CD8-positive, alpha-beta memory T cell (primary cell): ENCODE results near the gene MLH3. TPM values are rescaled to one million over a fixed set of nuclear protein-coding genes. Genes with fewer than 3 reads are reported as not detected.
A peak's percentile ranks its signal among the peaks of the same experiment; 100 is the strongest.

ENCODE experiments used
- CTCF ChIA-PET: fragments of 350-600 bp; sonication (Branson Sonifier 250); formaldehyde crosslinking; loops from one replicate; lab custom pipeline; 2021; ENCODE audit warnings: antibody characterized with exemption; lab: Charles Lee
- POLR2A ChIA-PET: fragments of 350-600 bp; sonication (Branson Sonifier 250); formaldehyde crosslinking; loops from one replicate; lab custom pipeline; 2021; ENCODE audit warnings: antibody characterized with exemption; lab: Charles Lee
- DNase-seq, 5 donors: peaks; one replicate each; pipeline versions ENCODE4 v3.0.0 to v3.0.0-alpha.2; 2020 to 2022; ENCODE audit warnings: mixed read lengths in 1 of 5
- H3K27ac ChIP-seq: one replicate; pipeline ENCODE4 v1.7.0; 2013; ENCODE audit warnings: low read depth, mild to moderate bottlenecking, low read length, moderate library complexity
- H3K27me3 ChIP-seq: 2 replicates; pipeline ENCODE4 v1.7.0; 2013; ENCODE audit warnings: low read length, mild to moderate bottlenecking; ENCODE audit not compliant: insufficient read depth, poor library complexity, severe bottlenecking
- H3K36me3 ChIP-seq: 2 replicates; pipeline ENCODE4 v1.7.0; 2013; ENCODE audit warnings: mild to moderate bottlenecking, low read length, moderate library complexity; ENCODE audit not compliant: insufficient read depth
- H3K4me1 ChIP-seq: 2 replicates; pipeline ENCODE4 v1.7.0; 2013; ENCODE audit warnings: mild to moderate bottlenecking, low read length, moderate library complexity; ENCODE audit not compliant: insufficient read depth
- H3K4me3 ChIP-seq: 2 replicates; pipeline ENCODE4 v1.7.0; 2013; ENCODE audit warnings: mild to moderate bottlenecking, low read length
- H3K9me3 ChIP-seq: 2 replicates; pipeline ENCODE4 v1.7.0; 2013; ENCODE audit warnings: mild to moderate bottlenecking, low read length
- H3K27ac Mint-ChIP-seq, 8 donors: one replicate each; pipeline ENCODE4 v1.8.0; 2020 to 2021; ENCODE audit warnings: mixed read lengths in 8 of 8, mild to moderate bottlenecking in 6 of 8, inconsistent platforms in 3 of 8, moderate library complexity in 3 of 8
- H3K27me3 Mint-ChIP-seq, 2 donors: one replicate each; pipeline ENCODE4 v1.8.0; 2020 to 2021; ENCODE audit warnings: mixed read lengths in 2 of 2, mild to moderate bottlenecking in 1 of 2, moderate library complexity in 1 of 2
- H3K36me3 Mint-ChIP-seq, 3 donors: one replicate each; pipeline ENCODE4 v1.8.0; 2020 to 2021; ENCODE audit warnings: mixed read lengths in 3 of 3, inconsistent platforms in 1 of 3, mild to moderate bottlenecking in 1 of 3
- H3K4me1 Mint-ChIP-seq, 3 donors: one replicate each; pipeline ENCODE4 v1.8.0; 2020 to 2021; ENCODE audit warnings: mixed read lengths in 3 of 3, inconsistent platforms in 1 of 3, mild to moderate bottlenecking in 1 of 3
- H3K4me3 Mint-ChIP-seq, 7 donors: one replicate each; pipeline ENCODE4 v1.8.0; 2020 to 2021; ENCODE audit warnings: mixed read lengths in 7 of 7, mild to moderate bottlenecking in 6 of 7, moderate library complexity in 4 of 7, inconsistent platforms in 2 of 7
- H3K9me3 Mint-ChIP-seq, 5 donors: one replicate each; pipeline ENCODE4 v1.8.0; 2020 to 2022; ENCODE audit warnings: mixed read lengths in 5 of 5, mild to moderate bottlenecking in 3 of 5, moderate library complexity in 2 of 5, inconsistent platforms in 1 of 5
- polyA plus RNA-seq: library from polyadenylated mRNA; unstranded; fragments of 300-500 nt; fragmentation: Illumina TruSeq; gene quantifications from one replicate; pipeline ENCODE4 v1.2.3, GENCODE V29; 2021
- total RNA-seq, 2 experiments: library from RNA; stranded (reverse); gene quantifications; one replicate each; pipeline ENCODE4 v1.2.3, GENCODE V29; 2021

MLH3 gene
- total and polyA plus RNA-seq, 3 experiments from 2014 or later = 10.4 to 16.7 (median 16.2) TPM

DNA sequence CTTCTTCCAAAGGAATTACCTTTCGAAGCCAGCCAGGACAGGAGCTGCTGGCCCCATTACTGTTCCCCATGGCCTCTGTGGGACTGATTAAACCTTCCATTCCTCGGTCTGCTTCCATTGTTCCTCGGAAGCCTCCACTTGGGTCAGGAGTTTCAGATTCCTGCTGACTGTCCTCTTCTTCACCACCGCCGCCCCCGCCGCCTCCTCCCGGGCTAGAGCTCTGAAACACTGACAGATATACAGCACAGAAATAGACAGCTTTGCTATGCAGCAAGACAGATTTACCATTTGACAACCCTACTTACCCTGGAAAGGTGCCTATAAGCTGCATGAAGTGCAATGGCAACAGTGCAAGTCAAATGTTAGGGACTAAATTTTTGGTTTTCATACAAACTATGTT, 40.0 kb upstream of the MLH3 start:
- Mint-ChIP-seq H3K9me3 (no peaks in the 10 kb centered on the region), H3K4me1 (no peaks in the 10 kb centered on the region), H3K27me3 (no peaks in the 10 kb centered on the region), H3K27ac (peak overlapping the region in 1 of 8 donors; percentile 7), H3K4me3 (no peak overlapping the region), H3K36me3 (peaks cover 8 to 78% (median 17%) of the 10 kb centered on the region in 3 donors)
- no peak for DNase-seq
- Histone ChIP-seq H3K27me3 (no peaks in the 10 kb centered on the region), H3K4me3 (no peak overlapping the region), H3K4me1 (no peaks in the 10 kb centered on the region), H3K36me3 (peaks cover 51% of the 10 kb centered on the region), H3K27ac (no peak overlapping the region), H3K9me3 (no peaks in the 10 kb centered on the region)
- ChIA-PET CTCF (interaction anchor here (1.3 to 3.8 kb wide), 3 partner anchors 10 to 230 kb away, joined by 3 to 37 read pairs (median 7); no protein-coding TSS in a partner anchor), POLR2A (no interaction called here)

DNA sequence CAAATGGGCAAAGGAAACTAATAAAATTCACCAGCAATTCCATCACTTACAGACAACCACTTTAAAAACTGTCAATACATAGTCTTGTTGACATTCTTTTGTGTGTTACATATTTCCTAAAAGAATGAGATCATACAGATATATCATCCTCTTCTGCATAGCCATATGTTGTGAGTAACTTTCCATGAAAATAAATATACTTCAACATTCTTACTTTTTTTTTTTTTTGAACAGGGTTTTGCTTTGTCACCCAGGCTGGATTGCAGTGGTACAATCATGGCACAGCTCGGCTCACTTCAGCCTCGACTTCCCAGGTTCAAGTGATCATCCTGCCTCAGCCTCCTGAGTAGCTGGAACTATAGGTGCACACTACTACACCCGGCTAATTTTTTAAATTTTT, 39.1 kb upstream of the MLH3 start:
- Histone ChIP-seq H3K27me3 (no peaks in the 10 kb centered on the region), H3K4me1 (no peaks in the 10 kb centered on the region), H3K36me3 (peaks cover 52% of the 10 kb centered on the region), H3K27ac (no peak overlapping the region), H3K9me3 (no peaks in the 10 kb centered on the region), H3K4me3 (no peak overlapping the region)
- POLR2A ChIA-PET = no interaction called here
- Mint-ChIP-seq H3K4me3 (no peak overlapping the region), H3K27me3 (no peaks in the 10 kb centered on the region), H3K27ac (peak overlapping the region in 1 of 8 donors; percentile 56), H3K9me3 (no peaks in the 10 kb centered on the region), H3K36me3 (peaks cover 8 to 77% (median 19%) of the 10 kb centered on the region in 3 donors), H3K4me1 (no peaks in the 10 kb centered on the region)
- CTCF ChIA-PET = interaction anchor here (1.5 to 3.8 kb wide), 2 partner anchors 144 to 229 kb away, joined by 7 to 37 read pairs; no protein-coding TSS in a partner anchor
- DNase-seq = no peak

DNA sequence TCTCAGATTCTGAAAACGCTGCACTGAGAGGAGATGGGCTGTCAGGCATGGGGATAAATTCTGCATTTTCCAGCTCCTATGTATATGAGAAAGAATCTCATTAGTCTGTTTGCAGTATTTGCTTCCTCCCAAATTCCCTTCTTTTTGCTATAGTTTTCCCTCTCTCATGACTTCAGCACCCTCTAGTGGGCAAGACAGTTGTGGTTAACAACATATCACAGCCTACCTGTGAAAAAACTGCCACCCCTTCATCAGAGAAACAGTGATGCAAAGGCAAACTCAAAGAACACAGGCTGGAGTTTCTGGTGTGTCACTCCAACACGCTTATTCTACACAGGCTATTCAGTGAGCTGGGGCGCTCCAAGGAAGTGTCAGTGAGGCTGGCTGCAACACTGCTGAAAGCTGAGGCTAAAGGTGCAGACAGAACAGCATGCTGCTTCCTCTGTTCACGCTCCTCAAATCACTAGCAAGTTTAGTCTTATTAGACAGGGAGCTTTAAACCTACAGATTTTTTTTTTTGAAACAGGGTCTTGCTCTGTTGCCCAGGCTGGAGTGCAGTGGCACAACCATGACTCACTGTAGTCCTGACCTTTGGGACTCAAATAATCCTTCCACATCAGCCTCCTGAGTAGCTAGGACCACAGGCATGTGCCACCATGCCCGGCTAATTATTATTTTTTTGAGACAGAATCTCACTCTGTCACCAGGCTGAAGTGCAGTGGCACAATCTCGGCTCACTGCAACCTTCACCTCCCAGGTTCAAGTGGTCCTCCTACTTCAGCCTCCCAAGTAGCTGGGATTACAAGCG, 37.5 kb upstream of the MLH3 start:
- no peaks in the 10 kb centered on the region for H3K4me1 ChIP-seq
- no peaks in the 10 kb centered on the region for H3K27me3 ChIP-seq
- Mint-ChIP-seq H3K9me3 (no peaks in the 10 kb centered on the region), H3K4me3 (no peak overlapping the region), H3K4me1 (no peaks in the 10 kb centered on the region), H3K27ac (no peak overlapping the region), H3K36me3 (peaks cover 3 to 79% (median 22%) of the 10 kb centered on the region in 3 donors), H3K27me3 (no peaks in the 10 kb centered on the region)
- peaks cover 54% of the 10 kb centered on the region for H3K36me3 ChIP-seq
- DNase-seq = peak in 3 of 5 donors; percentile 14 to 34 (median 32)
- H3K4me3 ChIP-seq = no peak overlapping the region
- no peak overlapping the region for H3K27ac ChIP-seq
- ChIA-PET POLR2A (interaction anchor here (0.6 to 1.2 kb wide), 2 partner anchors 25 to 85 kb away, joined by 3 read pairs; partner anchors contain the start of gene ACYP1), CTCF (interaction anchor here (0.7 to 3.8 kb wide), 30 partner anchors 10 to 480 kb away, joined by 3 to 37 read pairs (median 5); partner anchors contain the start of genes ACYP1 and RPS6KL1)
- H3K9me3 ChIP-seq = no peaks in the 10 kb centered on the region

DNA sequence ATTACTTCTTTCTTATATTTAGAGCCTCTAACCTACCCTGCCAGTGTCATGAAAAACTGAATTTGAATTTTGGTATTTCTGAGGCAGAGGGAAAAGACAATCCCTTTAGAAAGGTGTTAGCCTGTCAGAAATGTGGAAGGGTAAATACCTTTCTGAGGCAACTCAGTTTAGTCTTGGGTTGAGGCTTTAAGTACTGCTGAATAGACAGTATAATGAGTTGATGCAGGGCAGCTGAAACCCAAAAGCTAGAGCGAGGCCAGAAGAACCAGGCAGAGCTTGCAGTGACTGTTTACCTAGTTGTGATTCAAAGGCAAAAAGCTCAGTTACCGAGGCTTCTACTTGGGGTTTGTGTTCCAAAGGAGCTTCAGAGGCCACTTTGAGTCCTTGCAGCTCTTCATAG, 36.9 kb upstream of the MLH3 start:
- peaks cover 55% of the 10 kb centered on the region for H3K36me3 ChIP-seq
- no peak overlapping the region for H3K27ac ChIP-seq
- H3K27me3 Mint-ChIP-seq = no peaks in the 10 kb centered on the region
- H3K4me1 ChIP-seq = no peaks in the 10 kb centered on the region
- H3K27ac Mint-ChIP-seq = peak overlapping the region in 1 of 8 donors; percentile 75
- ChIA-PET CTCF (interaction anchor here (0.7 to 3.8 kb wide), 29 partner anchors 10 to 479 kb away, joined by 3 to 37 read pairs (median 5); partner anchors contain the start of genes ACYP1 and RPS6KL1), POLR2A (interaction anchor here (0.6 to 1.2 kb wide), 2 partner anchors 25 to 85 kb away, joined by 3 read pairs; partner anchors contain the start of gene ACYP1)
- no peaks in the 10 kb centered on the region for H3K9me3 Mint-ChIP-seq
- DNase-seq = no peak
- H3K27me3 ChIP-seq = no peaks in the 10 kb centered on the region
- H3K9me3 ChIP-seq = no peaks in the 10 kb centered on the region
- no peaks in the 10 kb centered on the region for H3K4me1 Mint-ChIP-seq
- H3K4me3 ChIP-seq = no peak overlapping the region
- no peak overlapping the region for H3K4me3 Mint-ChIP-seq
- H3K36me3 Mint-ChIP-seq = peaks cover 3 to 82% (median 24%) of the 10 kb centered on the region in 3 donors

DNA sequence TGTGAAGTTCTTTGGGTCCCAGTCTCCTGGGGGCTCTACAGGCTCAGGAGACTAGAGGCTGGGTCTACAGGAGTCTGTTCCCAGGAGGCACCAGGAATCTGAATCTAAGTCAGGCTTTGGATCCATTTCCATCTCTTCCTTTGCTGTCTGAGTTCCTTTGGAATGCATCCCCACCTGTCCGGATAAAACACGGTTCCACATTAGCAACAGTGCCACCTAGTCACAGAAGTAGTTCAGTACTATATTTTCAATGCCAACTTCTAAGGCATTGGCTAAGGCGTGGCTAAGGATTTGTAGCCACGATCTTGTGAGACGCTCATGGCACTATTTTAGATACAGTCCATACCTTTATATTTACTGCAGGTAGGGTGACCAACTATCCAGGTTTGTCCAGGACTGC, 33.2 kb upstream of the MLH3 start:
- no peak overlapping the region for H3K27ac ChIP-seq
- ChIA-PET CTCF (interaction anchor here (1.0 to 1.8 kb wide), 2 partner anchors 137 to 224 kb away, joined by 3 to 5 read pairs; no protein-coding TSS in a partner anchor), POLR2A (no interaction called here)
- H3K4me1 ChIP-seq = no peaks in the 10 kb centered on the region
- Mint-ChIP-seq H3K27ac (no peak overlapping the region), H3K36me3 (peaks cover 3 to 79% (median 28%) of the 10 kb centered on the region in 3 donors), H3K27me3 (no peaks in the 10 kb centered on the region), H3K4me3 (no peak overlapping the region), H3K9me3 (no peaks in the 10 kb centered on the region), H3K4me1 (no peaks in the 10 kb centered on the region)
- H3K36me3 ChIP-seq = peaks cover 46% of the 10 kb centered on the region
- no peak overlapping the region for H3K4me3 ChIP-seq
- DNase-seq = no peak
- H3K9me3 ChIP-seq = no peaks in the 10 kb centered on the region
- H3K27me3 ChIP-seq = no peaks in the 10 kb centered on the region

DNA sequence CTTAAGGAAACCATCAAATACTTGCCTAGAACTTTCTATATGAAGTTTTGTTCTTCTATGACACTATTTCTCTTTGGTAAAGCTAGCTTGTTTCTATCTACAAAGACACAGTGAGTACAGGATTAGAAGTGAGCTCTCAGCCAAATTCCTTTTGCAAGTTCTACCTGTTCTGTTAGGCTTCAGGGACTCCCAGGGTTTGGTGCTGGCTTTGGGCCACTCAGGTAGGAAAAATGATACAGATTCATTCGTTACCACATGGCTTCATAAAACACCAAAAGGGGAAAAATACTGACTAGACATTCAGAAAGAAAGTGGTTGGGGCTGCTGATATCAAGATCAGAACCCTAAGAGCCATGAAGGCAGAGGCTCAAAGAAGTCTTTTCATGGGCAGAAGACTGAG, 32.0 kb upstream of the MLH3 start:
- Histone ChIP-seq H3K9me3 (no peaks in the 10 kb centered on the region), H3K4me1 (no peaks in the 10 kb centered on the region), H3K36me3 (peaks cover 43% of the 10 kb centered on the region), H3K27me3 (no peaks in the 10 kb centered on the region), H3K27ac (no peak overlapping the region), H3K4me3 (no peak overlapping the region)
- POLR2A ChIA-PET = no interaction called here
- Mint-ChIP-seq H3K36me3 (peaks cover 3 to 74% (median 25%) of the 10 kb centered on the region in 3 donors), H3K4me1 (no peaks in the 10 kb centered on the region), H3K27ac (peak overlapping the region in 1 of 8 donors; percentile 56), H3K4me3 (no peak overlapping the region), H3K9me3 (no peaks in the 10 kb centered on the region), H3K27me3 (no peaks in the 10 kb centered on the region)
- DNase-seq = no peak
- CTCF ChIA-PET = interaction anchor here (0.8 to 1.8 kb wide), 3 partner anchors 16 to 225 kb away, joined by 3 to 5 read pairs (median 4); no protein-coding TSS in a partner anchor

DNA sequence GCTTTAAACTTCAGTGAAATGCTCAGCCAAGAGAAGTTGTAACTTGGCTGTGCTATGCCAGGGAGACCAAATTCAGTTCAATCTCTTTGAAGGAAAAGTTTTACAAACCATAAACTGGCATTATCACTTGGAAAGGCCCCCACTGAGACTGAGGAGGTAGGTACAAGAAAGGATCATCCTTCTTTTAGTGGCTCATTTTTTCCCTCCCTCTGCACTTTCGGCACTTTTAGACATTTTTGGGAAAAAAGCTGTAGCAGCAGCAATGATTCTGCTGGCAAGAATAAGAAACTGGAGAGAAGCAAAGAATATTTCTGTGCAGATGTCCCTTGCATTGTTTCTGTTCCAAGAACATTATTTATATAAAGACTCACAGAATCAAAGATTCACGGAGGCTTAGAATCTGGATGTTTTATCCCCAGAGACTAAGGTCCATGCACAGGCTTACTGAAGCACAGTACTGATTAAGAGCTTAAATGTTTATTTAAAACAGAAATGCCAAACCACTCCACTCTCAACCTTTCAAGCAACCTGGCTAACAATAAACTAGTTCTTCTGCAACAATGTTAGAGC, 30.5 kb upstream of the MLH3 start:
- H3K36me3 Mint-ChIP-seq = peaks cover 0 to 59% (median 19%) of the 10 kb centered on the region in 3 donors
- POLR2A ChIA-PET = no interaction called here
- H3K27ac ChIP-seq = no peak overlapping the region

More for the DNA sequence above, 30.5 kb upstream of the MLH3 start:
- Mint-ChIP-seq H3K27me3 (no peaks in the 10 kb centered on the region), H3K4me1 (peaks cover 0 to 1% (median 0%) of the 10 kb centered on the region in 3 donors), H3K4me3 (no peak overlapping the region), H3K27ac (peak overlapping the region in 1 of 8 donors; percentile 42), H3K9me3 (no peaks in the 10 kb centered on the region)
- H3K9me3 ChIP-seq = no peaks in the 10 kb centered on the region
- H3K27me3 ChIP-seq = no peaks in the 10 kb centered on the region
- H3K36me3 ChIP-seq = peaks cover 28% of the 10 kb centered on the region
- no peak for DNase-seq
- no peak overlapping the region for H3K4me3 ChIP-seq
- no peaks in the 10 kb centered on the region for H3K4me1 ChIP-seq
- CTCF ChIA-PET = interaction anchor here (1.0 kb wide), 1 partner anchor 10 kb away, joined by 3 read pairs; no protein-coding TSS in a partner anchor
